HL-60 (cell line): Measurements from ENCODE around the gene EML5.

ENCODE experiments used
- DNase-seq, 2 experiments: peaks; one replicate each; pipeline ENCODE4 v3.0.0-alpha.2; 2010 to 2020; ENCODE audit warnings: low read depth in 1 of 2, low spot score in 1 of 2
- H3K27ac ChIP-seq: fragments of 250-450 bp; sonication (Bioruptor Pico); replicated peaks from 2 replicates; pipeline ENCODE4 v1.5.1; 2020; ENCODE audit warnings: mild to moderate bottlenecking, moderate library complexity
- H3K27me3 ChIP-seq: fragments of 250-450 bp; sonication (Bioruptor Pico); 2 replicates; pipeline ENCODE4 v1.5.1; 2021; ENCODE audit warnings: mild to moderate bottlenecking, moderate library complexity; ENCODE audit not compliant: insufficient read depth, poor library complexity, severe bottlenecking
- H3K4me3 ChIP-seq: replicated peaks from 2 replicates; pipeline ENCODE4 v1.5.1; 2011; ENCODE audit warnings: mild to moderate bottlenecking, control low read depth, low read length; ENCODE audit not compliant: insufficient read depth
- CTCF ChIP-seq: IDR thresholded peaks from one replicate; pipeline ENCODE4 v1.5.1; 2011; ENCODE audit warnings: low read length, control low read depth, inconsistent platforms; ENCODE audit not compliant: insufficient read depth
- GABPA ChIP-seq: IDR thresholded peaks from 2 replicates; pipeline ENCODE4 v1.6.1; 2012; ENCODE audit warnings: low read depth
- POLR2AphosphoS5 ChIP-seq: IDR thresholded peaks from 2 replicates; pipeline ENCODE4 v1.6.1; 2012; ENCODE audit warnings: low read depth
- SPI1 ChIP-seq: IDR thresholded peaks from 2 replicates; pipeline ENCODE4 v1.6.1; 2012; ENCODE audit warnings: low read depth, mild to moderate bottlenecking, borderline replicate concordance
- TF ChIP-seq, protein P1 (sequence below): IDR thresholded peaks from 2 replicates; pipeline ENCODE4 v1.6.1; 2012; ENCODE audit warnings: low read depth; ENCODE audit not compliant: insufficient replicate concordance

Gene EML5

GRCh38 chr14:88746052-88746451 is 46.7 kb downstream of the EML5 start:
- Histone ChIP-seq H3K4me3 (no peak overlapping the region), H3K27me3 (no peaks in the 10 kb centered on the region), H3K27ac (no peak overlapping the region)
- DNase-seq = no peak
- TF ChIP-seq POLR2AphosphoS5 (no peak), SPI1 (no peak), CTCF (no peak), GABPA (no peak)
- TF ChIP-seq, protein P1, sequence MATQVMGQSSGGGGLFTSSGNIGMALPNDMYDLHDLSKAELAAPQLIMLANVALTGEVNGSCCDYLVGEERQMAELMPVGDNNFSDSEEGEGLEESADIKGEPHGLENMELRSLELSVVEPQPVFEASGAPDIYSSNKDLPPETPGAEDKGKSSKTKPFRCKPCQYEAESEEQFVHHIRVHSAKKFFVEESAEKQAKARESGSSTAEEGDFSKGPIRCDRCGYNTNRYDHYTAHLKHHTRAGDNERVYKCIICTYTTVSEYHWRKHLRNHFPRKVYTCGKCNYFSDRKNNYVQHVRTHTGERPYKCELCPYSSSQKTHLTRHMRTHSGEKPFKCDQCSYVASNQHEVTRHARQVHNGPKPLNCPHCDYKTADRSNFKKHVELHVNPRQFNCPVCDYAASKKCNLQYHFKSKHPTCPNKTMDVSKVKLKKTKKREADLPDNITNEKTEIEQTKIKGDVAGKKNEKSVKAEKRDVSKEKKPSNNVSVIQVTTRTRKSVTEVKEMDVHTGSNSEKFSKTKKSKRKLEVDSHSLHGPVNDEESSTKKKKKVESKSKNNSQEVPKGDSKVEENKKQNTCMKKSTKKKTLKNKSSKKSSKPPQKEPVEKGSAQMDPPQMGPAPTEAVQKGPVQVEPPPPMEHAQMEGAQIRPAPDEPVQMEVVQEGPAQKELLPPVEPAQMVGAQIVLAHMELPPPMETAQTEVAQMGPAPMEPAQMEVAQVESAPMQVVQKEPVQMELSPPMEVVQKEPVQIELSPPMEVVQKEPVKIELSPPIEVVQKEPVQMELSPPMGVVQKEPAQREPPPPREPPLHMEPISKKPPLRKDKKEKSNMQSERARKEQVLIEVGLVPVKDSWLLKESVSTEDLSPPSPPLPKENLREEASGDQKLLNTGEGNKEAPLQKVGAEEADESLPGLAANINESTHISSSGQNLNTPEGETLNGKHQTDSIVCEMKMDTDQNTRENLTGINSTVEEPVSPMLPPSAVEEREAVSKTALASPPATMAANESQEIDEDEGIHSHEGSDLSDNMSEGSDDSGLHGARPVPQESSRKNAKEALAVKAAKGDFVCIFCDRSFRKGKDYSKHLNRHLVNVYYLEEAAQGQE = no peak

DNA sequence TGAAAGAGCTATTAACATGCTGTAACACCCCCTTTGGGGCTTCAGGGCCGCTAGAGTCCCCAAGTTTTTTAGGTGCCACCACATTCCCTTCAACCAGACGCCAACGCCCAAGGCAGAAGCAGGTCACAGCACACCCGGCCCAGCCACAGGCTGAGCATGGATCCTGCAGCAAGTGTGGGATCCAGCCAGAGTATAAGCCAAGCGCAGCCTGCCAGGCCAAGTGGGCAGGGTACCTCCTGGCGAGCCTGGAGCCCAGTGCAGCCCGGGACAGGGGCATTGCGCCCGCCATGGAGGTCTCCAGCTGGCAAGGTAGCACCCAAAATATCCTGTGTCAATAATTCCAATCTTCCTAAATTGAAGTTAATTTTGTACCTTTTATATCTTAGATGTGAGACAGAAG is 55.5 kb downstream of the EML5 start:
- no peak overlapping the region for H3K4me3 ChIP-seq
- DNase-seq = no peak
- no peaks in the 10 kb centered on the region for H3K27me3 ChIP-seq
- no peak overlapping the region for H3K27ac ChIP-seq
- TF ChIP-seq SPI1 (no peak), GABPA (no peak)

DNA sequence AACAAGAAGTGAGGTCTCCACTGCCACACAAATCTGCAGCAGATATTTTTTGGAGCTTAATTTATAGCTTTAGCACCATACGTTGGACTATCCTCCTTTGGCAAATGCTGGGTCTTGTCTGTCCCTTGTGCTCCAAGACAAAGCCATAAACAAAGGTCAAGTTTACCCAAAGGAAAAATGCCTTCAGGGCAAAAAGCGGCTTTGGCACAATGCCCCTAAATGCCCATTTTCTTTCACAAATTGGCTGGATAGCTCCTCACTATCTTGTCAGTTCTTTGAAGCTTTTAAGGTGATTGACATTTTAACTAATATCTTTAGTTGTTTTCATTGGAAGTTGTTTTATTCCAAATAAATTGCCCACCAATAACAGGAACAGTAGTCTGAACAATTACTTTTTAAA is 59.6 kb downstream of the EML5 start:
- H3K27me3 ChIP-seq = no peaks in the 10 kb centered on the region
- no peak for DNase-seq
- TF ChIP-seq, protein P1 = no peak
- no peak for TF ChIP-seq POLR2AphosphoS5
- no peak for TF ChIP-seq SPI1
- TF ChIP-seq CTCF = no peak
- TF ChIP-seq GABPA = no peak
- no peak overlapping the region for H3K4me3 ChIP-seq
- H3K27ac ChIP-seq = no peak overlapping the region

GRCh38 chr14:88729159-88729558 is 63.6 kb downstream of the EML5 start:
- TF ChIP-seq CTCF (no peak), SPI1 (no peak), POLR2AphosphoS5 (no peak), GABPA (no peak)
- TF ChIP-seq, protein P1 = no peak
- no peak for DNase-seq
- Histone ChIP-seq H3K27ac (no peak overlapping the region), H3K27me3 (no peaks in the 10 kb centered on the region), H3K4me3 (no peak overlapping the region)
